SK-N-SH (cell line): Measurements from ENCODE around the gene TRMU.

Experiments
- FOXM1 ChIP-seq: IDR thresholded peaks from 2 replicates; pipeline ENCODE4 v1.4.0; 2012; ENCODE audit warnings: low read depth, mild to moderate bottlenecking
- TAF1 ChIP-seq: IDR thresholded peaks from 2 replicates; pipeline ENCODE4 v1.6.1; 2012; ENCODE audit warnings: low read depth, mild to moderate bottlenecking, low read length, moderate library complexity, borderline replicate concordance
- TCF12 ChIP-seq: IDR thresholded peaks from 2 replicates; pipeline ENCODE4 v1.4.0; 2012
- TEAD4 ChIP-seq: IDR thresholded peaks from 2 replicates; pipeline ENCODE4 v1.4.0; 2012; ENCODE audit warnings: mild to moderate bottlenecking, borderline replicate concordance; ENCODE audit not compliant: insufficient read depth
- TF ChIP-seq, protein P1 (sequence below): IDR thresholded peaks from 2 replicates; pipeline ENCODE4 v1.4.0; 2012; ENCODE audit warnings: low read depth, borderline replicate concordance
- TF ChIP-seq, protein P2 (sequence below): fragments of 200-600 bp; sonication (generic); IDR thresholded peaks from 2 replicates; pipeline ENCODE4 v1.6.1; 2017; ENCODE audit warnings: antibody characterized with exemption, mild to moderate bottlenecking, moderate library complexity

DNA sequence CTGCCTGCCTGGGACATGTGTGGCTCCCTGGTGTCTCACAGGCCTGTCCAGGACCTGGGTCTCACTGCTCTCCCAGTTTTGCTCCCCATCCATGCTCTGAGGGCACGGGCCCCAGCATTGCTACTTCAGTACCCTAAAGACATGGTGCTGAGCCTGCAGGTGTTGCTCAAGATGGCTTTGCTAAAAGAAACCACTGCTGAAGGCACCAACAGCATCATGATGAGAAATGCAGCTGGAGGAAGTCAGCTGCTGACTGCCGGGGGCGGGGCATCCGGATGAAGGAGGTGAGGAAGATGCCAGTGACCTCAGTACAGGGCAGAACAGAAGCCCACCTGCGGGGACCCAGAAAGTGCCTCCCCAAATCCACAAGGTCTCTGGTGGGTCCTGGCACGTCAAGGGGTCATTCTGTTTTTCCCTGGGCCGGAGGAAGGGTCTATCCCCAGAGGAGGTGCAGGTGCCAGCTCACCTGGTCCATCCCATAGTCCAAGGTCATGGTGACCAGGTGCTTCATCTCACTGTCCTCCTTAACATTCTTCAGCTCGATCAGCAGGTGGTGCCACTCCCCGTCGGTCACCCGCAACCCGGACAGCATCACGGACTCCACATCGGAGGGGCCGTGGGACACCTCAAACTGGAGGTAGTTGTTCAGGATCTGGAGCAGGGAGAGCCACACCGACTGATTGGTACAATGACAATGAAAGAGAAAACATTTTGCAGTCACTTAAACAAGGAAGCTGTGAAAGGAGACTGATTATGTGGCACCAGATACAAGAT, 63.9 kb downstream of the TRMU start:
- TF ChIP-seq, protein P1, sequence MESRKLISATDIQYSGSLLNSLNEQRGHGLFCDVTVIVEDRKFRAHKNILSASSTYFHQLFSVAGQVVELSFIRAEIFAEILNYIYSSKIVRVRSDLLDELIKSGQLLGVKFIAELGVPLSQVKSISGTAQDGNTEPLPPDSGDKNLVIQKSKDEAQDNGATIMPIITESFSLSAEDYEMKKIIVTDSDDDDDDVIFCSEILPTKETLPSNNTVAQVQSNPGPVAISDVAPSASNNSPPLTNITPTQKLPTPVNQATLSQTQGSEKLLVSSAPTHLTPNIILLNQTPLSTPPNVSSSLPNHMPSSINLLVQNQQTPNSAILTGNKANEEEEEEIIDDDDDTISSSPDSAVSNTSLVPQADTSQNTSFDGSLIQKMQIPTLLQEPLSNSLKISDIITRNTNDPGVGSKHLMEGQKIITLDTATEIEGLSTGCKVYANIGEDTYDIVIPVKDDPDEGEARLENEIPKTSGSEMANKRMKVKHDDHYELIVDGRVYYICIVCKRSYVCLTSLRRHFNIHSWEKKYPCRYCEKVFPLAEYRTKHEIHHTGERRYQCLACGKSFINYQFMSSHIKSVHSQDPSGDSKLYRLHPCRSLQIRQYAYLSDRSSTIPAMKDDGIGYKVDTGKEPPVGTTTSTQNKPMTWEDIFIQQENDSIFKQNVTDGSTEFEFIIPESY, result no peak
- TF ChIP-seq, protein P2, sequence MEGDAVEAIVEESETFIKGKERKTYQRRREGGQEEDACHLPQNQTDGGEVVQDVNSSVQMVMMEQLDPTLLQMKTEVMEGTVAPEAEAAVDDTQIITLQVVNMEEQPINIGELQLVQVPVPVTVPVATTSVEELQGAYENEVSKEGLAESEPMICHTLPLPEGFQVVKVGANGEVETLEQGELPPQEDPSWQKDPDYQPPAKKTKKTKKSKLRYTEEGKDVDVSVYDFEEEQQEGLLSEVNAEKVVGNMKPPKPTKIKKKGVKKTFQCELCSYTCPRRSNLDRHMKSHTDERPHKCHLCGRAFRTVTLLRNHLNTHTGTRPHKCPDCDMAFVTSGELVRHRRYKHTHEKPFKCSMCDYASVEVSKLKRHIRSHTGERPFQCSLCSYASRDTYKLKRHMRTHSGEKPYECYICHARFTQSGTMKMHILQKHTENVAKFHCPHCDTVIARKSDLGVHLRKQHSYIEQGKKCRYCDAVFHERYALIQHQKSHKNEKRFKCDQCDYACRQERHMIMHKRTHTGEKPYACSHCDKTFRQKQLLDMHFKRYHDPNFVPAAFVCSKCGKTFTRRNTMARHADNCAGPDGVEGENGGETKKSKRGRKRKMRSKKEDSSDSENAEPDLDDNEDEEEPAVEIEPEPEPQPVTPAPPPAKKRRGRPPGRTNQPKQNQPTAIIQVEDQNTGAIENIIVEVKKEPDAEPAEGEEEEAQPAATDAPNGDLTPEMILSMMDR, result no peak
- TF ChIP-seq TCF12 (no peak), FOXM1 (no peak), TEAD4 (no peak), TAF1 (no peak)
